Activated CD4-positive, alpha-beta T cell treated with anti-CD3 and anti-CD28 coated beads for 4 hours (primary cell): Measurements from ENCODE around the gene ZDHHC11.
"Not testable (repeated sequence)": the region's sequence is repeated elsewhere in the genome, so short reads cannot be mapped to it uniquely, and the experiment has no call there.

Experiments used
- DNase-seq, 2 donors: peaks; one replicate each; pipeline ENCODE4 v3.0.0-alpha.2; 2020

ZDHHC11 gene

DNA sequence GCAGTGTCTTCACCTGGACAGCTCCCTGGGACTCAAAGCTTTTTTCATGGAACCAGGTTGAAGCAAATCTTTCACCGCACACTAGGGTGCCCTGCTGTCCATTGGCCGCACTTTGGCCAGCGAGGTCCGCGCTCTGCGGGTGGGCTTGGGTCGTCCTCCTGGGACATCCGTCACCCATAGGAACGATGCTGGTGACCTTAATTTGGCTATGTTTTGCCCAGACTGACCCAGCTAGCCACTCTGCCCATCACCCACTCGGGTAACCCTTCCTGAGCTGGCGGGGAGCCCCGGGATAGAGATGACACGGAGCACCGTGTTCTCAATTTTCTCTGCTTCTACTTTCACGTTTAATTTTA is 92.1 kb downstream of the ZDHHC11 start:
- DNase-seq = no peak

GRCh38 chr5:757931-758697 is 92.7 kb downstream of the ZDHHC11 start:
- DNase-seq = no peak

- DNase-seq = no peak
Measured at GRCh38 chr5:757346-757930, 93.3 kb downstream of the ZDHHC11 start.

DNA sequence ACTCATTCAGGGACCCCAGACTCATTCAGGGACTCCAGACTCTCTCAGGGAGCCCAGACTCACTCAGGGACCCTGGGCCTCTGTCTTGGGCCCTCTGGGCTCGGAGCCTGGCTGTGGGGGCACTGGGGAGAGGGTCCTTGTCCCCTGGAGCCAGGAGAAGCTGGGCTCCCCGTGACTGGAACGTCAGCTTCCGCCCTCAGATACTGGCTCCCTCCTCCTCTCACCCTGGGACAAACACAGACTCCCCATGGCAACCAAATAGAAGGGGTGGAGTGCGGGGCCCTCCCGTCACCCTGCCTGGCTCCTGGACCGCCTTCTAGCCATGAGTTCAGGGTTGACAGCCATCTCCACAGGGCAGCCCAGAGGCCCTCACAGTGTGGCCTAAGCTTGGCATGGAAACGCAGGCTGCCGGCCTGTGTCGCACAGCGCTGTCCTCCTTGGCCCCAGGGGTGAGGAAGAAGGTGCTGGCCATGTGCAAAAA is 93.9 kb downstream of the ZDHHC11 start:
- no peak for DNase-seq

DNA sequence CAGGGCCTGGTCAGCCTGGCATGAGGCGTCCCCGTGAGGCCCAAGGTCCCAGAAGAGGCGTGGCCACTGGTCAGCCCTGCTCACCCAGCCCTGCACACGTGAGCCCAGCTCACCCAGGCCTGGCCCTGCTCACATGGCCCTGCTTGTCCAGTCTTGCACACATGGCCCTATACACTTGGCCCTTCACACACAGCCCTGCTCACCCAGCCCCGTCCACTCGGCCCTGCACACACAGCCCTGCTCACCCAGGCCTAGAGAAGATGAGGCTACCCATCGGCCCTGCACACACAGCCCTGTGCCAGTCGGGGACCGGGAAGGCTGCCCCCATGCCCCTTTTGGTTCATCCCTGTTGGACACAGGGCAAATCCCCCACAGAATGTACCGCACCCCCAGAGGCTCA is 94.6 kb downstream of the ZDHHC11 start:
- DNase-seq = no peak

- DNase-seq = not testable (repeated sequence)
Measured at GRCh38 chr5:754143-754632, 96.6 kb downstream of the ZDHHC11 start.

- not testable (repeated sequence) for DNase-seq
Measured at GRCh38 chr5:753567-754142, 97.1 kb downstream of the ZDHHC11 start.

DNA sequence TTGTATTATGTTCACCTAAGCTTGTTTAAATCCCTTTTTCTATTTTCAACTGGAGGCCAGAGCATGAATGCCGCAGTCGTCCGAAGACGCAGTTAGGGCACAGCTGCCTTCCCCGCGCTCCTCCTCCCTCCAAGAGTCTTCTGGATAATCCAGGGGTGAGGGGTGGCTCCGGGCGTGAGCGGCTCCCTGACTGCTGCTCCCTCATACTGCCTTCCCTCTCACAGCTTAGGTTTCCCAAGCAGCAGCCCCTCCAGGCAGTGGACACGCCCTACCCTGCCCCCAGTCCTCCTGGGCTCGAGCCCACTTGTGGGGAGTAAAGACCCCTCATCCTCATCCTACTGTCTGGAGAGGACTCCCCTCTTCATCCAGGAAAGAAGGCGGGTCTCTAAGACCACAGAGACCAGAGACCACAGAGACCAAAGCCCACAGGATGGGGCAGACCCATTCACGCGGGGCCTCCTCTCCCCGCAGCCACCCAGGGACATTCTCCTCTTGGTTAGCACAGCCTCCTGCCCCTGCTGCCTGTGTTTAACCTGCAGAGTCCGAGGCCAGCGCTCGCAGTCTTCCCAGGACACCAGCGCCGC is 98.2 kb downstream of the ZDHHC11 start:
- DNase-seq = not testable (repeated sequence)

- DNase-seq = not testable (repeated sequence)
Measured at GRCh38 chr5:751992-752391, 98.8 kb downstream of the ZDHHC11 start.

GRCh38 chr5:751496-751895 is 99.3 kb downstream of the ZDHHC11 start:
- no peak for DNase-seq

DNA sequence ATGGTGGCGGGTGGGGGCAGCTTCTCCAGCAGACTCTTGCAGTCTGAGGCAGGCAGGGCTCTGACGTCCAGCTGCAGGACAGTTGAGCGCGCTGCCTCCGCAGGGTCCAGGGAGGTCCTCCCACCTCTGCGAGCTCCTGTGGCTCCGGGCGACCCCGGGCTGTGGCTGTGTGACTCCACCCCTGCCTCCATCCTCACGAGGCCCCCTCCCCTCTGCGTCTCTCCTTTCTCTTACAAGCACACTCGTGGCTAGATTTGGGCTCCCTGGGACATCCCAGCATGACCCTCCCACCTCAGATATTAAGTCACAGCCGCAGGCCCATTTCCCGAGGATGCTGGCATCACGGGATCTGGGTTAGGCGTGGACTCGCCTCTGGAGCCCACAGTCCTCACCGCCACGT is 100.6 kb downstream of the ZDHHC11 start:
- not testable (repeated sequence) for DNase-seq

DNA sequence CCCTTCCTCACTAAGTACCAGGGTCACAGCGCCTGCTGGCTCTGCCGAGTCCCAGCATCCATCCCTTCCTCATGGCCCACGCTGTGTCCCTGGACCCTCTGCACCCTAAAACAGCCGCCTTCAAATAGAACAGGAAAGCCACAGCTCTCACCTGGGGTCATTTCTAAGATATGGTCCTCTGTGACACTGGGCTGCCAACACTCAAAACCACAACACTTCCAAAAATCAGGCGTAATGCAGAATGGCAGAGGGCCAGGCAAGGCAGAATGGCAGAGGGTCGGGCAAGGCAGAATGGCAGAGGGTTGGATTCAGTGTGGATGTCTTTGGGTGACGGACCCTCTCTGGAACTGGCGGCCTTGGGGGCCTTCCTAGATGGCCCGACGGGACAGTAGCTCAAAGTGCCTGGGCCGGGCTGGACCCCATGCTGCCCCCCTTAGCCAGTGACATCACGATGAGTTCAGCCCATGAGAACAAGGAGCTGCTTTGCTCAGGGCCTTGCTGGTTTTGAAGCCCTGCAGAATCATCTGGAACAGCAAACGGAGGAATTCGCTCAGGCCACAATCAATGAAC is 101.6 kb downstream of the ZDHHC11 start:
- DNase-seq = no peak

DNA sequence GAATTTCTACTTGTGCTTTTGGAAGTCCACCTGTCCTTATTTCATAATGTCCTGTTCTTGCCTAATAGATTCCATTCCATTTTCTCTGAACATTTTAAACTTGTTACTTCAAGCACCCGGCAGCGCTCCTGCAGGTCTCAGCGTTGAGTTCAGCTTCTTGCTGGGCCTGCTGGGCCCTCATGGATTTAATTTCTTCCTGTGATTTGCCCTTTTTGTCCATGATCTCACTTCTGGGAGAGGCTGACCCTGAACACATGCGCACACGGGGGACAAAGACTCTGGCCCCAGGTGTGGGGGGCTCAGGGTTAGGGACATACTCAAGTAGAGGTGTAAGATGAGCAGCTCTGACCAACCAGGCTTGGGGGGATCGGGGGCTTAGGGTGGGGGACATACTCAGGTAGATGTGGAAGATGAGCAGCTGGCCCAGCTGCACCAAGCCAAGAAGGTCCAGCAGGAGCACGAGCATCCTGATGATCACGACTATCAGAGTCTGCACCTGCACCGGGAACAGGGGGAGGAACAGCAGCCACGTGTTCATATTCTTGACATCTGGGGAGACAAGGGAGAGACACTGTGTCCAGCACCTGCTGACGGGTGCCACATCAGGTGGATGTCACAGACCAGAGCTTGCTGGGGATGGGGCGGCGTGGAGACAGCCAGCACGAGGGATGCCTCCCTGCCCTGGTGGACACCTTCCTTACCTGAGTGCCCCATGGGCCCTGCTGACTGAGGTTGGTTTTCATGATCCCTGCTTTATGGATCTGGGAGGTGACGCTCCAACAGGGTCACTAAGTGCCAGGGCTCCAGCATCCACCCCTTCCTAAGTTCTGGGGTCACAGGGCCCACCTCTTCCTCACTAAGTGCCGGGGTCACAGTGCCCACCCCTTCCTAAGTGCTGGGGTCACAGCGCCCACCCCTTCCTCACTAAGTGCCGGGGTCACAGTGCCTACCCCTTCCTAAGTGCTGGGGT is 102.5 kb downstream of the ZDHHC11 start:
- DNase-seq = not testable (repeated sequence)

DNA sequence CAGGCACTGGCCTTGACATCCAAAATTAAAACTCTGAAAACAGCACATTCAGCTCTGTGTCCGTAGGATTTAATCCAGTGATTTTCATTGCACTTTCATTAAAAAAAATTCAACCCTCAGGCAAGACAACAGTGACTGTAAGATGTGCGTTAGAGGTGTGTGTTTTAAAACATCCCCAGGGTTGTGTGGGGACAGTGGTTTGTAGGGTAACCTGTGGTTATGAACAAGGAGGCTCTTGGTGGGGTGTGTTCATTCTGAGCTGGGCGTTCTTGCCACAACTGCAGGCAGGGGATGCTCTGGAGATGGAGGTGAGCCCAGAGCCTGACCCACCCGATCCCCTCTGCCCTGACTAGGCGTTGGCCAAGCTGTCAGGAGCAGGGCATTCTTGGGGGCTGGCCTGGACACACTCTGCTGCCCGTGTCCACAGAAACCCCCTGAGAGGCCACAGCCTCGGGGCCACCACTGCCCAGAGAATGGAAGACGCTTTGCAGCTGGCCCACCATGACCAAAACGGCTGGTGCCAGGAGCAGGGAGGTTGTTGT is 103.4 kb downstream of the ZDHHC11 start:
- not testable (repeated sequence) for DNase-seq

DNA sequence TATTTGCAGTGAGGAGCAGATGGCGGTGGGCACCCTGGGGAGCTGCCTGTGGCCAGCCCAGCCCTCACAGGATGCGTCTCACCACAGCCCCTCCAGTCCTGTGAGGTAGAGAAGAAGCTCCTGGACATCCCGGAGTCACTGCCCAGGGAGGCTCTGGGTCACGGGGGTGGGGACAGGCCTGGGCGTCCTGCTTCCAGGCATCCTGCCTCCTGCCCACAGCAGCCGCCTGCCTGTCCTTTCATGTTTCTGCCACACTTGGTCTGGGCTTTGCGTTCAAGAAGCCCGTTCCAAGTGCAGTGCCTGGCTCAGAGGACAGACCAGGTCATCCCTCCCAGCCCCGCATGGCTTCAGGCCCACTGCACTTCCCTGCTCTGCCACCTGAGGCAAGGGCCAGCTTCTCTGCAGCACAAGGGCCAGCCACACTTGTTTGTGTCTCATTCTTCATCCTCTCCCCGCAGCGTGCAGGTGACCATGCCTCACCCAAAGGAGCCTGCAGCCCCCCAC is 104.5 kb downstream of the ZDHHC11 start:
- no peak for DNase-seq
